Naive thymus-derived CD8-positive, alpha-beta T cell (primary cell): ENCODE data around the gene CD101. TPM values are rescaled to one million over a fixed set of nuclear protein-coding genes. Genes with fewer than 3 reads are reported as not detected.

ENCODE experiments used
- ATAC-seq, 2 donors: fragments of 150-1000 bp; cut with Tn5 transposase in 1 of 2; sonication (Bioruptor Pico), chemical (Tn5 transposase) in 1 of 2; 1 replicate in 1 of 2; 2 replicates in 1 of 2; pipeline ENCODE4 v1.10.0; 2021; ENCODE audit warnings: mild to moderate bottlenecking in 2 of 2, moderate library complexity in 2 of 2
- POLR2A ChIA-PET: fragments of 350-600 bp; sonication (Branson Sonifier 250); formaldehyde crosslinking; loops from one replicate; lab custom pipeline; 2021; ENCODE audit warnings: antibody characterized with exemption; lab: Charles Lee
- DNase-seq, 10 donors: peaks; one replicate each; pipeline versions ENCODE4 v3.0.0 to v3.0.0-alpha.2; 2020 to 2022
- H3K27ac Mint-ChIP-seq, 10 donors: one replicate each; pipeline ENCODE4 v1.8.0; 2020 to 2022; ENCODE audit warnings: mild to moderate bottlenecking in 10 of 10, mixed read lengths in 10 of 10, moderate library complexity in 4 of 10, inconsistent platforms in 1 of 10
- H3K27me3 Mint-ChIP-seq, 5 donors: one replicate each; pipeline ENCODE4 v1.8.0; 2021 to 2022; ENCODE audit warnings: mixed read lengths in 5 of 5
- H3K36me3 Mint-ChIP-seq, 3 donors: one replicate each; pipeline ENCODE4 v1.8.0; 2020 to 2022; ENCODE audit warnings: mixed read lengths in 3 of 3, mild to moderate bottlenecking in 2 of 3, inconsistent platforms in 1 of 3
- H3K4me1 Mint-ChIP-seq, 4 donors: one replicate each; pipeline ENCODE4 v1.8.0; 2021 to 2022; ENCODE audit warnings: mixed read lengths in 4 of 4
- H3K4me3 Mint-ChIP-seq, 10 donors: one replicate each; pipeline ENCODE4 v1.8.0; 2020 to 2022; ENCODE audit warnings: mild to moderate bottlenecking in 10 of 10, mixed read lengths in 10 of 10, moderate library complexity in 6 of 10, inconsistent platforms in 1 of 10
- H3K9me3 Mint-ChIP-seq, 9 donors: one replicate each; pipeline ENCODE4 v1.8.0; 2020 to 2022; ENCODE audit warnings: mixed read lengths in 9 of 9, mild to moderate bottlenecking in 3 of 9, inconsistent platforms in 1 of 9, moderate library complexity in 1 of 9
- polyA plus RNA-seq, 3 donors: library from polyadenylated mRNA; unstranded; fragments of 300-500 nt; fragmentation: Illumina TruSeq; gene quantifications; one replicate each; pipeline ENCODE4 v1.2.3, GENCODE V29; 2021
- total RNA-seq, 8 experiments: library from RNA in 2 of 8; stranded (reverse) in 2 of 8; gene quantifications; one replicate each; pipeline ENCODE4 v1.2.3 and lab custom pipeline; 2021 to 2026

Gene CD101
- total and polyA plus RNA-seq, 5 experiments from 2014 or later = 28.4 to 39.2 (median 37.0) TPM; not detected in 2

DNA sequence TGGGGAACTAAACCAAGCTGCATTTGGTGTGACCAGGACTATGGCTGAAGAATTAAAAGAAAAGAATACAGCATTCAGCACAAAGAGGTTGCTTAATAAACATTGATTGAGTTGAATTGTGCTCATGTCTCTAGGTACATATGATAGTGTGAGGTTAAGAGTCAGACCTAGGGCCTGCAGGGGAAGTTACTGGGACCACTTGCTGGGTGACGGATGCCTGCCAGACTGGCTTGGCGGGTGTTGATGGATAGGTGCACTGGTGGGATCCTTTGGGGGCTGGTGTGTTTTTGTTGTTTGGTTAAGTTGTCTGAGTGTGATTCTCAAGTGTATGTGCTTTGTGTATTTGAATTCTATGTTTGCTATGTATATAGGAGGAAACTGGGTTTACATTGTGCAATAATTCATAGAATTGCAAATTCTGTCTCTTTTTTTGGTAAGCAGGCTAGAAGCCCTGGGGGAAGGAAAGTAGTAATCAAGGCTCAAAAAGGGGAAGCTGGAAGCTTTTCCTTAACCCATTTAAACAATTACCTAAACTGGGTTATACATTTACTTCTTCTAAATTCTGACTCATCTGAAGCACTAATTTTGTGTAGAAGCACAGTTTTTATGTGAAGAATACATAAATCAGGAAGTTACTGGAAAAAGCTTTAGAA, 1.8 kb downstream of the CD101 start:
- peak overlapping the region in 9 of 10 donors; percentile 80 to 100 (median 90) for H3K27ac Mint-ChIP-seq
- ATAC-seq = no peak
- no peaks in the 10 kb centered on the region for H3K27me3 Mint-ChIP-seq
- peak overlapping the region in 9 of 10 donors; percentile 46 to 76 (median 64) for H3K4me3 Mint-ChIP-seq
- POLR2A ChIA-PET = interaction anchor here (1.1 kb wide), 1 partner anchor 14 kb away, joined by 3 read pairs; no protein-coding TSS in a partner anchor
- DNase-seq = no peak
- H3K36me3 Mint-ChIP-seq = no peaks in the 10 kb centered on the region
- peaks cover 51 to 82% (median 81%) of the 10 kb centered on the region in 4 donors for H3K4me1 Mint-ChIP-seq
- H3K9me3 Mint-ChIP-seq = peaks cover 0 to 11% (median 0%) of the 10 kb centered on the region in 9 donors

GRCh38 chr1:117007719-117008013, 6.1 kb downstream of the CD101 start:
- Mint-ChIP-seq H3K27ac (peak overlapping the region in 9 of 10 donors; percentile 89 to 100 (median 96)), H3K9me3 (peaks cover 0 to 11% (median 0%) of the 10 kb centered on the region in 9 donors), H3K4me3 (peak overlapping the region; percentile 38 to 84 (median 70)), H3K36me3 (peaks cover 0 to 24% (median 18%) of the 10 kb centered on the region in 3 donors), H3K4me1 (peaks cover 42 to 88% (median 77%) of the 10 kb centered on the region in 4 donors), H3K27me3 (no peaks in the 10 kb centered on the region)
- DNase-seq (no peak), ATAC-seq (no peak)
- POLR2A ChIA-PET = interaction anchor here (1.0 kb wide), 1 partner anchor 20 kb away, joined by 4 read pairs; no protein-coding TSS in a partner anchor

- H3K36me3 Mint-ChIP-seq = peaks cover 0 to 24% (median 21%) of the 10 kb centered on the region in 3 donors
- H3K4me1 Mint-ChIP-seq = peaks cover 37 to 85% (median 72%) of the 10 kb centered on the region in 4 donors
- H3K27me3 Mint-ChIP-seq = no peaks in the 10 kb centered on the region
- ATAC-seq (no peak), DNase-seq (no peak)
- peaks cover 0 to 11% (median 0%) of the 10 kb centered on the region in 9 donors for H3K9me3 Mint-ChIP-seq
- H3K27ac Mint-ChIP-seq = peak overlapping the region; percentile 33 to 100 (median 96)
- peak overlapping the region; percentile 24 to 83 (median 70) for H3K4me3 Mint-ChIP-seq
- POLR2A ChIA-PET = interaction anchor here (1.9 kb wide), 1 partner anchor 22 kb away, joined by 11 read pairs; no protein-coding TSS in a partner anchor
Measured at GRCh38 chr1:117008656-117009055, 7.1 kb downstream of the CD101 start.

DNA sequence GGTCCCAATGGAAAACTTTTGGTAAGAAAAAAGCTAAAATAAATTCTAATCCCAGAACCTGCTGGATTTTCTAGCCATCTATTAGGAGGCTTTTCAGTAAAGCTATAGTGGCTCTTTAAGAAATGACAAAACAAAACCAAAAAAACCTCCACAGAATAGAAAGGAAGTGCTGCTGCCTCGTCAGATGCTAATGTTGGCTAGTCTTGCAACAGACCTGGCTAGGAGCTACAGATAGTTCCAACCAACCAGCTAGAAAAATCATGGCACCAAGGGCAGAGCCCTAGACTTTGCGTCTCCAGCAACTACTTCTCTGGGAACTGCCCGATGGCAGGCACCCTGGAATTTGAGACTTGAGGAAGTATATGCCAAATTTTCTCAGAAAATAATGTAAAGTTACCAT, 7.6 kb downstream of the CD101 start:
- POLR2A ChIA-PET = interaction anchor here (1.9 kb wide), 1 partner anchor 22 kb away, joined by 11 read pairs; no protein-coding TSS in a partner anchor
- H3K4me3 Mint-ChIP-seq = peak overlapping the region; percentile 62 to 83 (median 74)
- peaks cover 36 to 84% (median 71%) of the 10 kb centered on the region in 4 donors for H3K4me1 Mint-ChIP-seq

DNA sequence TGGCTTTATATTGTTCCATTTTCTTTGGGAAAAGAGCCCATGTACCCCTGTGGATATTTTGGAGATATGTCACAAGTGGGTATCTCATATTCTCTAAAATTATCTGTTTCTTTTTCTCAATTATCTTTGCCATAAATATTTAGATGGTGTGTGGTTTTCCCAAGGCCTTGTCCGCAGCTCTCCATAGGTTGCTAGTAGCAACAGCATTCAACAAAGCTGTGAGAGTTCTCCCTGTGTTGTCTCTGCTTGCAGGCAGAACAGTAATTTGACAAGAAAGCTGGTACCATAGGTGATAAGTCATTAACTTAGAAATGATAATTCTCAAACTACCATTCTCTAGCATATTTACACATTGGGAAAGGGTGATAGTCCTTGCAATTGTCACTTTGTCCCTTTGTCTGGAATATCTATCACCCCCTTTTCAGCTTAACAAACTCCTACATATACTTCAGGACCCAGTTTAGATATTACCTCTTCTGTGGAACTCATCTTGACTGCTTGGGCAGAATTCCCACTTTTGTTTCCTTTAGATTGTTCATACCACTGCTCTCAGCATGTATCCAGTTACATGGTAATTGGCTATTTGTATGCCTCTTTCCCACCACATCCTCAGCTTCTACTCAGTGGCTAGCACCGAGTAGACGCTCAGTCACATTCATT, 8.9 kb downstream of the CD101 start:
- ATAC-seq = no peak
- H3K27me3 Mint-ChIP-seq = no peaks in the 10 kb centered on the region
- peaks cover 0 to 30% (median 25%) of the 10 kb centered on the region in 3 donors for H3K36me3 Mint-ChIP-seq
- H3K27ac Mint-ChIP-seq = peak overlapping the region in 8 of 10 donors; percentile 59 to 100 (median 88)
- no peak for DNase-seq
- peaks cover 30 to 75% (median 64%) of the 10 kb centered on the region in 4 donors for H3K4me1 Mint-ChIP-seq
- POLR2A ChIA-PET = interaction anchor here (1.9 kb wide), 1 partner anchor 24 kb away, joined by 11 read pairs; no protein-coding TSS in a partner anchor
- H3K9me3 Mint-ChIP-seq = peaks cover 0 to 11% (median 0%) of the 10 kb centered on the region in 9 donors
- H3K4me3 Mint-ChIP-seq = peak overlapping the region in 2 of 10 donors; percentile 22 to 50

More for the DNA sequence above, 7.6 kb downstream of the CD101 start:
- ATAC-seq (peak; percentile 44 to 59), DNase-seq (peak in 5 of 10 donors; percentile 22 to 66 (median 49))
- Mint-ChIP-seq H3K9me3 (peaks cover 0 to 11% (median 0%) of the 10 kb centered on the region in 9 donors), H3K27me3 (no peaks in the 10 kb centered on the region), H3K36me3 (peaks cover 0 to 25% (median 22%) of the 10 kb centered on the region in 3 donors), H3K27ac (peak overlapping the region; percentile 85 to 100 (median 96))

GRCh38 chr1:117011334-117011733, 9.8 kb downstream of the CD101 start:
- no peak for ATAC-seq
- H3K27ac Mint-ChIP-seq = peak overlapping the region in 2 of 10 donors; percentile 15 to 52
- no peak overlapping the region for H3K4me3 Mint-ChIP-seq

DNA sequence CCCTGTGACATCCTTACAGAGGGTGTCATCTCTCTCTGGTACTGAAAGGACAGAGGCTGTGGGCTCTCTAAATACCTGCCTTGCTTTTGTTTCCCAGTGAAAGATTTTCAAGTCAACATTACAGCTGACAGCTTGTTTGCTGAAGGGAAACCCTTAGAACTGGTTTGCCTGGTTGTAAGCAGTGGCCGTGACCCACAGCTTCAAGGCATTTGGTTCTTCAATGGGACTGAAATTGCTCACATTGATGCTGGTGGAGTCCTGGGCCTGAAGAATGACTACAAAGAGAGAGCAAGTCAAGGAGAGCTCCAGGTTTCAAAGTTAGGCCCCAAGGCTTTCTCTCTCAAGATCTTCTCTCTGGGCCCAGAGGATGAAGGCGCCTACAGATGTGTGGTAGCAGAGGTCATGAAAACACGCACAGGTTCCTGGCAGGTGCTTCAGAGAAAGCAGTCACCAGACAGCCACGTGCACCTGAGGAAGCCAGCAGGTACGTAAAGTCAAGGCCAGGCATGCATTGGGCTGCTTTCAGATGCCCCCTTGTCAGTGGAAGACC, 11.8 kb downstream of the CD101 start:
- Mint-ChIP-seq H3K4me1 (peaks cover 19 to 64% (median 41%) of the 10 kb centered on the region in 4 donors), H3K36me3 (peaks cover 0 to 47% (median 31%) of the 10 kb centered on the region in 3 donors), H3K27ac (peak overlapping the region in 8 of 10 donors; percentile 19 to 81 (median 72)), H3K27me3 (no peaks in the 10 kb centered on the region), H3K9me3 (no peaks in the 10 kb centered on the region), H3K4me3 (no peak overlapping the region)
- POLR2A ChIA-PET = interaction anchor here (1.0 kb wide), 1 partner anchor 19 kb away, joined by 3 read pairs; no protein-coding TSS in a partner anchor
- DNase-seq (no peak), ATAC-seq (peak in 1 of 2 donors; percentile 37)

More at GRCh38 chr1:117011334-117011733, 9.8 kb downstream of the CD101 start:
- Mint-ChIP-seq H3K27me3 (no peaks in the 10 kb centered on the region), H3K36me3 (peaks cover 0 to 36% (median 26%) of the 10 kb centered on the region in 3 donors), H3K4me1 (peaks cover 24 to 69% (median 56%) of the 10 kb centered on the region in 4 donors), H3K9me3 (peaks cover 0 to 6% (median 0%) of the 10 kb centered on the region in 9 donors)
- POLR2A ChIA-PET = no interaction called here
- no peak for DNase-seq

DNA sequence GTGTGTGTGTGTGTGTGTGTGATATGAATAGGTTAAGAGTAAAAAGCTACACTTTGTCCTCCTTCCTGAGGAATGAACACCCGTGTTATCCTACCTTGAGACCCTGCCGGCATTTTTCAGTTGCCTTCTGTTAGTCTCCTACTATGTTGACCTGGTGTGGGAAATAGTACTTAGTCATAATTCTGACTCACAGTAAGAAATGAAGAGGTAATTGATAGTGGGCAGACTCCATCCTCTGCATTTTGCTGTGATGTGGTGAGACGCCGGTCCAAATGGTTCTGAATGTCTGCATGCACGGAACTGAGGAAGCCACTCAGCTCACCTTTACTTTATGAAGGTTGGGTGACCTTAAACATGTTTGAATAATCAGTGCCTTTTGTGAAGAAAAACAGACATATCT, 12.6 kb downstream of the CD101 start:
- Mint-ChIP-seq H3K9me3 (no peaks in the 10 kb centered on the region), H3K4me1 (peaks cover 14 to 56% (median 33%) of the 10 kb centered on the region in 4 donors), H3K4me3 (no peak overlapping the region), H3K36me3 (peaks cover under 1 to 55% (median 38%) of the 10 kb centered on the region in 3 donors), H3K27me3 (no peaks in the 10 kb centered on the region), H3K27ac (peak overlapping the region in 3 of 10 donors; percentile 34 to 72 (median 59))
- ATAC-seq (no peak), DNase-seq (no peak)
- POLR2A ChIA-PET = interaction anchor here (1.0 kb wide), 1 partner anchor 18 kb away, joined by 3 read pairs; no protein-coding TSS in a partner anchor

- ATAC-seq = no peak
- no peaks in the 10 kb centered on the region for H3K9me3 Mint-ChIP-seq
- H3K4me1 Mint-ChIP-seq = peaks cover 5 to 44% (median 18%) of the 10 kb centered on the region in 4 donors
- H3K27me3 Mint-ChIP-seq = no peaks in the 10 kb centered on the region
- no peak overlapping the region for H3K27ac Mint-ChIP-seq
- no peak for DNase-seq
- peaks cover 9 to 60% (median 48%) of the 10 kb centered on the region in 3 donors for H3K36me3 Mint-ChIP-seq
- POLR2A ChIA-PET = no interaction called here
- no peak overlapping the region for H3K4me3 Mint-ChIP-seq
Measured at GRCh38 chr1:117015724-117016123, 14.2 kb downstream of the CD101 start.

DNA sequence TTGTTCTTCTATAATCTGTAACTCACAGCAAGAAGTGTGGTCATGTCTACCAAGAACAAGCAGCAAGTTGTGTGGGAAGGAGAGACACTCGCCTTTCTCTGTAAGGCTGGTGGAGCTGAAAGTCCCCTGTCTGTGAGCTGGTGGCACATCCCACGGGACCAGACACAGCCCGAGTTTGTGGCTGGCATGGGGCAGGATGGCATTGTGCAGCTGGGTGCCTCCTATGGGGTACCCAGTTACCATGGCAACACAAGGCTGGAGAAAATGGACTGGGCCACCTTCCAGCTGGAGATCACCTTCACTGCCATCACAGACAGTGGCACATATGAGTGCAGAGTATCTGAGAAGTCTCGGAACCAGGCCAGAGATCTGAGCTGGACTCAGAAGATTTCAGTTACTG, 15.5 kb downstream of the CD101 start:
- no peak for DNase-seq
- no peak overlapping the region for H3K4me3 Mint-ChIP-seq
- no peaks in the 10 kb centered on the region for H3K27me3 Mint-ChIP-seq
- peak overlapping the region in 2 of 10 donors; percentile 38 to 39 for H3K27ac Mint-ChIP-seq
- POLR2A ChIA-PET = interaction anchor here (0.5 kb wide), 1 partner anchor 134 kb away, joined by 4 read pairs; no protein-coding TSS in a partner anchor
- H3K4me1 Mint-ChIP-seq = peaks cover 5 to 33% (median 13%) of the 10 kb centered on the region in 4 donors
- no peak for ATAC-seq
- peaks cover 9 to 59% (median 43%) of the 10 kb centered on the region in 3 donors for H3K36me3 Mint-ChIP-seq
- no peaks in the 10 kb centered on the region for H3K9me3 Mint-ChIP-seq

GRCh38 chr1:117017648-117018047, 16.1 kb downstream of the CD101 start:
- peaks cover 5 to 30% (median 13%) of the 10 kb centered on the region in 4 donors for H3K4me1 Mint-ChIP-seq
- no peak overlapping the region for H3K4me3 Mint-ChIP-seq
- ATAC-seq (no peak), DNase-seq (no peak)
- POLR2A ChIA-PET = no interaction called here
- H3K27ac Mint-ChIP-seq = peak overlapping the region in 1 of 10 donors; percentile 52
- H3K27me3 Mint-ChIP-seq = no peaks in the 10 kb centered on the region
- H3K9me3 Mint-ChIP-seq = no peaks in the 10 kb centered on the region
- H3K36me3 Mint-ChIP-seq = peaks cover 9 to 61% (median 45%) of the 10 kb centered on the region in 3 donors
